Activated CD4-positive, CD25-positive, alpha-beta regulatory T cell treated with anti-CD3 and anti-CD28 coated beads, Interleukin-2, amount 50 U/mL, for 24 hours (primary cell): ENCODE measurements around the gene APCDD1L.

Source experiments
- ATAC-seq, 2 donors: fragments of 150-1000 bp; cut with Tn5 transposase; one replicate each; pipeline ENCODE4 v1.10.0; 2021; ENCODE audit warnings: mild to moderate bottlenecking in 1 of 2, moderate library complexity in 1 of 2

The APCDD1L gene

DNA sequence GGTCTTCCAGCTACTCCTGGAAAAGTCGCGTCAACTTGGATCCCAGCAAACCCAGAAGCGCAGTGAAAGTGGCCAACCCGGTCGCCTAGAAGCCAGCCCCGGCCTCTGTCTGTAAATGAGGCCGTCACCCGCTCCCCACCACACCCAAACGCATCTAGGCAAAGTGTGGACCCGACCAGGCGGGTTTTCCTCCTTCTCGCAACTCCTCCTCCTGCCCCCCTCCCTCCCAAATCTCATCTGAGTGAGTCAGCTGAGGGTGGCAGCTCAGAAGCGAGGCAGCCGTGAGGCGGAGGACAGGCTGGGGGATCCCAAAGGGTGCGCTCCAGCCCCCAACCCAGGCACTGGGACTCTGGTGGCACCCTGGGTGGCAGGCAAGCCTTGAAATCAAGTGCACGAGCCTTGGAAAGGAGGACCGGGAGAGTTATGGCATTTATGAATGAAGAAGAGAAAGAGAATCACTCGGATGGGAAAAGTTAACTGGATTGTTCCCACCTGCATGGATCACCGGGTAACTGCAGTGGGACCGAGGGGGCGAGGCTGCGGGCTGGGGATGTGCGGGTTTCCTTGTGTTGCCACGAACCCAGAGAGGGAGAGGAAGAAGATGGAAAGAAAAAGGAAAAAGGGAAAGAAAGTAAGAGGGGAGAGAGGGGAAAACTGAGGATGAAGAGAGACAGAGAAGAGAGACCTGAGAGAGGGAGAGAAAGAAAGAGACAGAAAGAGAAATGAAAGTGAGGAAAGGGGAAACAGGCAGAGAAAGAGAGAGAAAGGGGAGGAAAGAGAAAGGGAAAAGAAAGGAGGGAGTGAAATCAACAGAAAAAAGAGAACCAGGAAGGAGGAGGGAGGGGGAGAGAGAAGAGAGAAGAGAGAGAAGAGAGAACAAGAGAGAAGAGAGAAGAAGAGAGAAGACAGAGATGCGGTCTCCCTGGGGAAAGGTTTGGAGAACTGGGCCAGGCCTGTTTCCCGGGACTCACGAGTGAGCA lies at the start of gene APCDD1L:
Gene APCDD1L, minus strand, starts transcription at position 167 of the 980 bp plus-strand sequence. CDS start 692 bp downstream, outside the sequence.
- no peak for ATAC-seq

DNA sequence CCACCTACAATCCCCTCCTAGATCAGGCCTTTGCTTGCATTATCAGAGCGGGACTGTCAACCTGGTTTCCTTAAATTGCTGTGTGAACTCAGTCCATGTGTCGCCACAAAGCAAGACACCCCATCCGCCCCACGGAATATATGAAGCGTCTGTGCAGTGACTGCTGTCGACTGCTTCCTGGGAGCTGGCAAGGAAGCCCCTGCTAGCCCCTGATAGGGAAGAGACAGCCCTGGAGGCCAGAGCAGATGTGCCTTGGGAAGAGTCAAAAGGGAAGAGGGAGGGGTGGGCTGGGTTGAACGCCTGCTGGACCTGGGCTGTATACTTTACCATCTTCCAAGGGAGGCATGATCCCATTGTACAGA lies 44.1 kb upstream of the APCDD1L start:
- no peak for ATAC-seq

DNA sequence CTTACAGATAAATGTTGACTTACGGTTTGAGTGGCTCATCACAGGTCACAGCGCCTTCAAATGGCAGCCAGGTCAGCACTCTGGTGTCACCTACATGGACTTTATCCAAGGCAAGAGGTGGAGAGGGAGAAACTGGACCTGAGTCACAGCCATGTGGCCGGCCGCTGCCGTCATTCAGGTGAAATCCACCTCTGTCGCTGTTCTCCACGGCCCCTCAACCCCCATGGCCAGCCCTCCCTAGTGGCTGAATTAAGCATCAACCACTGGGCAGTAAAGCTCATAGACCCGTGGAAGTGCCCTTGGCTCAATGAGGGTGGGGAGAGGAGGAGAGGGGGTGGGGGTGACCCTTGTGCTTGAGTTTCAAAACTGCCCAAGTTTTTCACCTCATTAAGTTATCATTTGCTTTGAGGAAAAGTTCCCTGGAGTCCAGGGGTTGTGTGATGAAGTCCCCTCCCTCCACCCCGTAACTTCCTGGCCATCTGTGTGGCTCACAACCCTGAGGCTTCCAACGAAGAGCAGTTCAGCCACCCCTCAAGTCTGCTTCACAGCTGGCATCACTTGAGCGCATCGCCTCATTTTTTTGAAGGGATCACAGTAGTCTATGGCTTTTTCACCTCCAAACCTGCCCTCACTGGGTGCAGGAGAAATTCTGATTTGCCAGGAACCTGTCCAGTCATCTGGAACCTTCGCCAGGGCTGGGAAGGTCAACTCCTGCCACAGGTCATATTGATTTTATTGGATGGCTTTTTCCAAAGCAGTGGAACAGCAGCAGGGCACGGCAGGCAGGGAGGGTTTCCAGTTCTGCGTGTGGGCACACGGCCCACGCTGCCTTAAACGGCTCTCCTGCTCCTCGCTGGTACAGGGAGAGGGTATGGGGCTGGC lies 43.5 kb upstream of the APCDD1L start:
- ATAC-seq, result no peak

DNA sequence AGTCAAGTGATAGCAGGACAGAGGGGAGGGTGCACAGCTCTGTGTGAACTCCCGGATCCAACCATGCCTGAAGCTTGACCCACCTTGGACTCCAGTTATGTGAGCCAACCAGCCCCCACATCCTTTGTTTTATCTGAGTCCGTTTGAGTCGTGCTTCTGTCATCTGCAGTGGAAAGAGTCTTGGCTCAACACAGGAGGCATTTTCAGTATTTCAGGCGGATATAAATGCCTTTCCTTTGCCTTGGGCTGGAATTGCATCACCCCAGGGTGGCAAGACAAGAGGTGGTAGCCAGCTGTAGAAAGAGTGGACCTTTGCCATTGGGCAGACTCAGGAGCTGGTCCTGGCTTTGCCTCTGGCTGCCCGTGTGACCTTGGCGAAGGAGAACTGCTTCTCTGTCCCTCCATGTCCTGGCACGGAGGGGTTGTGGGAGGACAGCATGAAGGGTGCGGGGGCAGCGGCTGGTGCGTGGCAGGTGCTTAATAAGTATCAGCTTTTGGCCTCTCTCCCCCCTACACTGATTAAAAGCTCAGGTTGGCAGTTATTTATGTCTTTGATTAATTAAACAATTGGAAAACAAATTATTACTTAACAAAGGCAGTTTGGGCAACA lies 42.6 kb upstream of the APCDD1L start:
- no peak for ATAC-seq

DNA sequence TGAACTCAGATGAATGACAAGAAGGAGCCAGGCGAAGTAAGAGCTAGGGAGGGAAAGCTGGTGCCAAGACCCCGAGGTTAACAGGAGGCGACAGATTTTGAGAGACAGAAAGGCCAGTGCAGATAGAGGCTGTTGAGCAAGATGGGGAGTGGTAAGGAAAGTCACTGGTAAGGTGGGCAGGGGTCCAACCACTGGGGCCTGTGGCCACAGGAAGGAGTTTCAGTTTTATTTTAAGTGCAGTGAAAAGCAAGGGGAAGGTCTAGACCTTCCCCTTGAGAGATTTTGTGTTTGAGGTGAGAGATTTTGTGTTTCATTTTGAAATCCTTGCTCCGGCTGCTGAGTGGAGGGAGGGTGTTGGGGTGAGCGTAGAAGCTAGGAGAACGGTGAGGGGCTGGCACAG lies 41.8 kb upstream of the APCDD1L start:
- ATAC-seq, result no peak

DNA sequence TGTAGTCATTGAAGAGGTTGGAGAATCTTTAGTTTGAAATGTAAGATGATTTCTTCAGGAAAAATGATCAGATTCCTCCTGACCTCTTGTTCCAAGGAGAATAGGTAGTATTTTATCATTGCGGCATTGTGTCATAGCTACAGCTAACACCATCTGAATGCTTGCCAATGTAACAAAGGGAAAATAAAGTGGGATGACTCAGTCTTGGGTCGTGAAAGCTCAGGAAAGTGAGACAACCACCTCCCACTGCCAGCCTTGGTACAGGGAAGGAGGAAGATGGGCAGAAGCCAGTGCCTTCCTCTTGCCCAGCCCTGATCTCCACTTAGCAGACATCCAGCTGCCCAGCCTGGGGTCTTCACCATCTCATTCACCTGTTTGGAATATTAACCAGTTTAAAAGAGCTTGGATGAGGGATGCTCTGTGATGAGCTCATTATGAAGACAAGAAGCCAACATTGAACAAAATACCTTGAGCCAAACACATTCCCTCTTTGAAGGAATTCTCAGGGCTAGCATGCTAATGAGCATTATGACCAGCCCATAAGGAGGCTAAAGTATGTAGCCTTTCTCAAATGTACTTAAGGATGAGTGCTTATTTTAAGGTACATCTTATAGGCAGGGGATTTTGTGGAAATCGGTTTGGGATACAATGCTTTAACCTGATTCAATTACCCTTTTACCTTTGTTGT lies 40.0 kb upstream of the APCDD1L start:
- ATAC-seq, result no peak

DNA sequence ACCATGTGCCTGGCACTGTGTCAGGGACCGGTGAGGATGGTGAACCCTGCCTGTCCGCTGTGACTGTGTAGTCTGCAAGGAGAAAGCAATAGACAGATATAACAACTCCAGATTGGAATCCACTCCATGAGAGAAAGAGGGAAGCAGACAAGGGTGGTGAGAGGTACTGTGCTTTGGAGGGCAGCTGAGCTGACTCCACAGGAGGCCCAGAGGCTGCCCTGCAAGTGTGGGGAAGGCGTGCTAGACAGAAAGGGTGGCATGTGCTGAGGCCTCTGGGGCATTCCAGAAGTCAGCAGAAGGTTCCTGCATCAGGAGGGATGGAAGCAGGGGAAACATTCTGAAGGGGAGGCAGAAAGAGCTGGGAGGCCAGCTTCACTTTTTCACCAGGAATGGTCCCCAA lies 39.3 kb upstream of the APCDD1L start:
- no peak for ATAC-seq

DNA sequence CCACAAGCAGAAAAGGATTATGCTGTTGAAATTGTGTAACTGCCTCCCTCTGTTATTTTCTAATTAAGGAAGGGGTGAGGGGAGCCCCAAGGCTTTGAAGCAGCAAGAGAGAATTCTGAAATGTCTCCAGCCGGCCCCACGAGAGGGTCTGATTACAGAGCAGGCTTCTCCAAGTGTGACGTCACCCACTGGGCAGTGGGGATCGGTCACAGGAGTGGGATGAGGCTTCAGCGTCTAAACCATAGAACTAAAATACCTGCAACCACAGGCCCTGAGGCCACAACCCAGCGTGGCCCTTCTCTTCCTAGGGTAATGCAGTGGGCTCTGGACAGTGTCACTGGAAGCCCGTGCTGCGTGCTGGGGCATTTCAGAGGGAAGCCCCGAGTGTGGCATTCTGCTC lies 38.6 kb upstream of the APCDD1L start:
- ATAC-seq, result no peak

DNA sequence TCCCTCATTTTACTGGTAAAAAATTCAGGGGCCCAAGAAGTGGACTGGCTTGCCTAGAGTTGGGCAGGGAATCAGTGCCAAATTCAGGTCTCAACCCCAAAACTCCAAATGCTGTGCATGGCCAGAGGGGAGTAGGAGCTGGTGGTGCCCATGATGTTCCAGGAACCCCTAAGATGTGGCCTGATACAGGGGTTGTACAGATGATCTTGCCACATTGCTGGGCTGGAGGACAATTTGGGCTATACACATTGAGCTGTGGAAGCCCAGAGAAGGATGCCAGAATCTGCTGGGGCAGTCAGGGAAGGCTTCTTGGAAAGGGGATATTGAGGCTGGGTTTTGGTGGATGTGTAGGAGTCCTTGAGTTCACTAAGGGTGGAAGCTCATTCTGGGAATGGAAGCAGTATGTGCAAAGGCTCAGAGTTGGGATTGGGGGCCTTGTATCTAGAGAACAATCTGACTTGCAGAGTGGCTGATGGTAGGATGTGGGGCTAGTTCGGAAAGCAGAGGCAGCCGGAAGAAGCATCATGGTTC lies 38.0 kb upstream of the APCDD1L start:
- ATAC-seq, result no peak

DNA sequence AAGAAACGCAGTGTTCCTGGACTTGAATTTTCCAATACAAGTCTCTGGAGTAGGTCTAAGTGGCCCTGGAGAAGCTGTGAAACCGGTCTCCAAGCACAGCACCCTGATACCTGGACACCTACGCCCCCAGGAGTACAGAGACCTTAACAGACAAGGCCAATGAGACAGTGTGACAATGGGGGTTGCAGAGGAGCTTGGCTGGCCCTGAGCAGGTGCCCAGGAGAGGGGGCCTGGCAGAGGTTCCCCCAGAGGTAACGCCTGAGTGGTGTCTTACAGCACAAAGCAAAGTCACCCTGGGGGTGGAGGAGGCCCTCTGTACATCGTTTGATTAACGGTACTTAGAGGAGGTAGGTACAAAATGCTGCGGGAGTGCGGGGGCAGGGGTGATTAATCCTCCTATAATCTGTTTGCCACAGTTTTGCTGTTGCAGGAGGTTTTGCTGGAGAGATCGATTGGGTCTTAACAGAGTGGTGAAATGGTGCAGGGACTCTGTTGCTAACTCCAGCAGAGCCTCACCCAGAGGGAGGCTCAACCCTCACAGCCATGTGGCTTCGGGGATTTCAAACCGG lies 37.3 kb upstream of the APCDD1L start:
- ATAC-seq, result no peak

DNA sequence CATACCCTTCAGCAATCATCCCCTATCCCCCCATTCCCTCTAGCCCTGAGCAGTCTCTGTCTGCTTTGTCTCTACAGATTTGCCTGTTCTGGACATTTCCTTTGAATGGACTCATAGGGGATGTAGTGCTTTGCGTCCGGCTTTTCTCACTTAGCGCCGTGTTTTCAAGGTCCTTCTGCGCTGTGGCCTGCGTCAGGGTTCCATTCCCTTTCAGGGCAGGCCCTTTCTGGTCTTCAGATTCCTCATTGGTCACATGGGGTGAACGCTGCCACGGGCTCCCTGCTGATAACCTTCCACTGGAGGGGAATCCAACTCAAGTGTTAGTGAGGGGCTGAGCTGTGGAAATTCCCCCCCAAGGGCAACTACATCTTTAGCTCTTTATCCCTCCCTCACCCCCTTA lies 36.4 kb upstream of the APCDD1L start:
- ATAC-seq, result no peak

DNA sequence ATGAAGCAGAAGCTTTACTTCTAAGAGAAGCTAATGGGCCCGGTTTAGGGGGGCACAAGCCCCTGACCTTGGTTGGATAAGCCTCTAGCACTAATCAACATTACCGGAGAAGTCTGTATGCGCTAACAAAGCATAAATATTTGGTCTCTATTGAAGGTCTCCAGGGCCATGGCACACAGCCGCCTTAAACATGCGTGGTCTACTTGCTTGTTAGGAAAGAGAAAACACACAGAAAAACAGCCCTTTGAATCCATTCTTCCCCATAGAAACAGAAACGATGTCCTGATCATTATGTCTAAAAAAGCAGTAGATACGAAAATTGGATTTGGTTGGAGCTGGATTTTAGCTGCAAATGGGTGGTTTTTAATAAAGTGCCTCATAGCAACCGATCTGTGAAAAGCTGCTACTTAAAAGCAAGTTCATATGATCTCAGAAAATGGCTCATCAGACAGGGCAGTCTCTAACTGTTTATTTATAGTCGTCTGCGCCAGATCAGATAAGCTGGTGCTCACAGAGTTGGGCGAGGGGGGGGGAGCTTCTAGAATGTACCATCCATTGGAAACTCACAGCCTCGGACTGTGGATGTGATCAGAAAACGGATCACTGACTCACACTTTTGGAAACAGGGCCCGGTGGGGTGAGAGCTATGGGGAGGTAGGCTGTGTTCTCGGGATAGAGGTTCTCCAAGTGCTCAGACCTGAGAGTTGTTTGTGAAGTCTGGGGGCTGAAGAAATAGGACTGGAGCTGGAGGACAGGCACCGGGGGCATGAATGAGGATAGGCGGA lies 35.3 kb upstream of the APCDD1L start:
- no peak for ATAC-seq

DNA sequence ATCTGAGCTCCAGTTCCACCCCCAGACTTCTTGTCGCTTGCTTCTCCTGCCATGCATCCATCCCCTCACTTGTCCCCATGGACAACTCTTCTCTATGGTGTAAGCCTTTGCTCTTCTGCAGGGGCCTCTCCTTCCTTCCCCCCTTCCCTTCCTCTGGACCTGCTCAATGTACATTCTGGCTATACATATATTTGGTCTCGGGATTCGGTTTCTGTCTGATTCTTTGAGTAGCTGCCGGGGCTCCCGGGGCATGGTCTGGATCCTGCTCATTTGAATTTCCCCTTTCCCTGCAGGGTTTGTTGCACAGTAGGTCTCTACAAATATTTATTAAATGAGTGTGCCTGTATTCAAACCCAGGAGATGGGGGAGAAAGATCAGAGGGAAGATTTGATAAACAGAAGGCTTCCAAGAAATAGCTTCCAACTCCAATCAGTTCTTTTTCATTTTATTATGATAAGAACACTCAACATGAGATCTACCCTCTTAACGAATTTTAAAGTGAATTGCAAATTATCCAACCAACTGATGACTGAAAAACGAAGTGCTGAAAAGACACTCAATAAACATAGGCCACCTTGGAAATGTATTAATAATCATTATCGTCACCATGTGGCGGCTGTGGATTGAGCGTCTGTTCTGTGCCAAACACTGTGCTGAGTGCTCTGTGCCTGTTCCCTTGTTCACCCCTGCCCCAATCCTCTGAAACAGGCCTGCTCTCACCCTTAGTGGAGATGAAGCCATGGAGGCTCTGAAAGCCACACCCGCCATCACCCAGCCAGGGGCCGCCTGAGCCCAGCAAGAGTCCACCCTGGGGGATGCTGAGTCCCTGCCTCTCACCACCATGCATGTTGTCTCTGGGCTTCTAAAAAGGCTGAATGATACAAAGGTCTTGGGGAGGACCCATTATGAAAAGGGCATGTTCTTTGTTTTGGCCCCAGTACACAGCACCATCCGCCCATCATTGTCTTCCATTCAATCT lies 34.3 kb upstream of the APCDD1L start:
- no peak for ATAC-seq

DNA sequence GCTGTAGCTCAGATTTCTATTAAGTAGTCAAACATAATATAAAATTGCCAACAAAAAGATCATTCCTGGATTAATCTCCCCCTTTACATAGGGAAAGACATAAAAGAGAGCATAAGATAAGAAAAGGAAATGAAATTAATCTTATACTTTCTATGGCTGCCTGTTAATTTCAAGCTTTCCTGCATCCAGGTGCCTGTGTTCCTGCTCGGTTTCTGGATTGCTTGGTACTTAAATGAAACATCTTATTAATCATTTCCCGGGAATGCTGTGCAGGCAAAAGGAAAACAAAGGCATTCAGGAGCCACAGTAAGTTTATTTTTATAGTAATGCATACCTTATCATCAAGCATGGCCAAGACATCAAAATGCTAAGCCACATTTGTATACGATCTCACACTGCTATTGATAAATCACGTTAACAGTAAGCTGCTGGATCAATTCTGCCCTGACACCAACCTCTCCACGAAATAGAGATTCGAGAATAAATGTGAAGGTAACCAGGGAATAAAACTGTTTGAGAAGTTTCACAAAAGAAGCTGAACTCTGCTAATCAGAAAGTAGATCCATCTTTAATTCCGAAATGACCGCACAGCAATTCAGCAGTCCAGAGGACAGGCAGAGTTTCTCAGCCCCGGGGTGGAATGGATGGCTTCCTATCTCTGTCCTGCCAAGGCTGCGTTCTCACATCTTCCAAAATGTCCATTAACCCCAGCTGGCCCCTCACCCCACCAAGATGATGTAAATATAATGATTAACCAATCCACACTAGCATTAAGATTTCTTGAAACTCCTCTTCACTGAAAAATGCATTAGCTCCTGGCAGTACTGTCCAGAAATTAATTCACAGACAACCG lies 32.6 kb upstream of the APCDD1L start:
- ATAC-seq, result no peak

DNA sequence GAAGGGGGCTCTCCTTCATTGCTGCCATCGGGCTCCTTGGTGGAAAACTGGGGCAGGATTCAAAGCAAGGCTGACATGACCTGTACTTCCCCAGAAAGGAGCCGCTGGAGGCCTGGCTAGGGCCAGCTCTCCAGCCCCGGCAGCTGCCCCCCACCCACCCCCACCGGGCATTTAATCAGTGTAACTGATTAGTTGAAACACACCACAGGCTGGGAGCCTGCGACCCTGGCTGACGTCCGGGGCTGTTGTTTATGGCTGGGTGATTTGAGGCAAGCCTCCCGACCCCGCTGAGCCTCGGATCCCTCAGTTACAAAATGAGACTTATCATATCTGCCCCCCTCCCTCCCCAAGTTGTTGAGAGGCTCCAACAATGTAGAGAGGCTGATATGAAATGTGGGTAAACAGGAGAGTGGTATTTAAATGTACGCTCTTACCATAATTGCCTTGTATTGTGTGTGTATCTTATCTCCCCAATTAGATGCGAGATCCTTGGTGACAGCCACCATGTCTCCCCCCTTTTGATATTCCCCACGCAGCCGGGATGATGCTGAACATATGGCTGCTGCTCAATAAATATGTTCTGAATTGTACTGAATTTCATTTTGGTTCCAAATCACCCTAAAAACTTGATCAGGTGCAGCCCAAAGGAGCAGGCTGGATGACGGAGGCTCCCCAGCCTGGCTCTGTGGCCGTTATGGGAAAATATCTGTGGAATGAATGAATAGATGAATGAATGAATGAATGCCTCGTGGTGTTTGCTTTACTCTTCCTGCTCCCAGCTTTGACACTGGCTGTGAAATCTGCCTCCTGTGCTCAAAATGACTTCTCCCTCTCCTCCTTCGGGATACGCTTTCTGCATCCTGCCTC lies 31.8 kb upstream of the APCDD1L start:
- ATAC-seq, result no peak

DNA sequence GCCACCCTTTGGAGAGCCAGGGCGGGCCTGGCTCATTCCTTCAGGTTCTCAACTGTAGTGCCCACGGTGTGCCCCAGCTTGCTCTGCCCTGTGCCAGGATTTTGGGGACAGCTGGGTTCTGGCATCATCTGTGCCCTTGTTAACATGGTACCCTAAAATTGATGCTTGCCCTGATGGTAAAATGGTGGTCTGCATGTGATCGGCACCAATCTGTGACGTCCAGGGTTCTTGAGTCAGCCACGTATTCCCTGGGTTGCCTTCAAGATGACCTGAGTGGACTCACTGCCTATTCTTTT lies 31.2 kb upstream of the APCDD1L start:
- ATAC-seq, result no peak

DNA sequence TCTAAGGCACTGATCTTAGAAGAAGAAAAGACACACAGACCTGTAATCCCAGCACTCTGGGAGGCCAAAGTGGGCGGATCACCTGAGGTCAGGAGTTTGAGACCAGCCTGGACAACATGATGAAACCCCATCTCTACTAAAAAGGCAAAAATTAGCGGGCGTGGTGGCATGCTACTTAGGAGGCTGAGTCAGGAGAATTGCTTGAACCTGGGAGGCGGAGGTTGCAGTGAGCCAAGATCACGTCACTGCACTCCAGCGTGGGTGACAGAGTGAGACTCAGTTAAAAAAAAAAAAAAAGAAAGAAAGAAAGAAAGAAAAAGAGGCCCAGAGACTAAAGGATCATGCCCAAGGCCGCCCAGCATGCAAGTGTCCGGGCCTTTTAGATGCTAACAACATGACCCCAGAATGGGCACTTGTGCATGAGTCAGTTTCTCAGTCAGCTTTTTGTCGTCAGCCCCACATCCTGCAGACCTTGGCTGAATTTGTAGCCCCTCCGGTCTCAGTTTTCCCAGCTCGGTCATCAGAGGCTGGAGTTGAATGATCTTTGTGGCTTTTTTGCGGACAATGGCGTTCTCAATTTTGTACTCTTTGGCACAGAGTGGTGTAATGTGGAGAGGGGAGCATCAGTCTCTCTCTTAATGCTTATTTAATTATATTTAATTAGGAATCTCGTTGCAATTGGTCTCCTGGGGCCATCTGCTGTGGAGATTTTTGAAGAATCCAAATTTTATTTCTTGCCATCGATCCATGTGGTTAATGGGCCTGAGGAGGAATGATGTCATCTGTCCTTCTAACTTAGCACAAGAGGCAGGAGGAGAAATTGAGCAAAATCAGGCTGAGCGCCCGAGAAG lies 30.6 kb upstream of the APCDD1L start:
- no peak for ATAC-seq
